GM12891 (cell line): ENCODE data around the gene NECTIN1.

Experiments used
- PAX5 ChIP-seq: IDR thresholded peaks from 2 replicates; pipeline ENCODE4 v1.6.1; 2011; ENCODE audit warnings: low read length, moderate library complexity, mild to moderate bottlenecking; ENCODE audit not compliant: insufficient read depth, severe bottlenecking
- POLR2A ChIP-seq: IDR thresholded peaks from 2 replicates; pipeline ENCODE4 v1.6.1; 2011; ENCODE audit warnings: low read depth, low read length, control low read depth
- POLR2AphosphoS5 ChIP-seq: IDR thresholded peaks from 2 replicates; pipeline ENCODE4 v1.6.1; 2011; ENCODE audit warnings: low read depth, low read length, control low read depth
- POU2F2 ChIP-seq: IDR thresholded peaks from 2 replicates; pipeline ENCODE4 v1.6.1; 2011; ENCODE audit warnings: low read depth, mild to moderate bottlenecking, control low read depth, low read length, moderate library complexity
- SPI1 ChIP-seq: IDR thresholded peaks from 2 replicates; pipeline ENCODE4 v1.6.1; 2011; ENCODE audit warnings: low read depth, low read length, control low read depth
- TAF1 ChIP-seq: IDR thresholded peaks from 2 replicates; pipeline ENCODE4 v1.6.1; 2011; ENCODE audit warnings: low read depth, low read length, control low read depth

GRCh38 chr11:119774172-119774763, 45.3 kb upstream of the NECTIN1 start:
- TF ChIP-seq POLR2A (no peak), TAF1 (no peak), POLR2AphosphoS5 (no peak), SPI1 (no peak), POU2F2 (no peak), PAX5 (no peak)
